Large intestine (tissue), 3 donors: ENCODE results near the gene SLC23A2. TPM values are rescaled to one million over a fixed set of nuclear protein-coding genes. Genes with fewer than 3 reads are reported as not detected.
"Not testable (repeated sequence)": the region's sequence is repeated elsewhere in the genome, so short reads cannot be mapped to it uniquely, and the experiment has no call there.

Source experiments
- DNase-seq, 2 donors: peaks; one replicate each; pipeline versions ENCODE4 v3.0.0 to v3.0.0-alpha.2; 2013
- H3K27ac ChIP-seq: one replicate; pipeline ENCODE4 v1.5.1; 2013; ENCODE audit warnings: low read length
- H3K27me3 ChIP-seq: 2 replicates; pipeline ENCODE4 v1.6.1; 2013; ENCODE audit warnings: low read length; ENCODE audit not compliant: control insufficient read depth, insufficient read depth
- H3K36me3 ChIP-seq: 2 replicates; pipeline ENCODE4 v1.6.1; 2013; ENCODE audit warnings: low read length; ENCODE audit not compliant: control insufficient read depth, insufficient read depth
- H3K4me1 ChIP-seq: one replicate; pipeline ENCODE4 v1.6.1; 2013; ENCODE audit warnings: low read length; ENCODE audit not compliant: control insufficient read depth, insufficient read depth
- H3K4me3 ChIP-seq: one replicate; pipeline ENCODE4 v1.5.1; 2013; ENCODE audit warnings: low read length
- H3K9me3 ChIP-seq: one replicate; pipeline ENCODE4 v1.6.1; 2013; ENCODE audit warnings: mild to moderate bottlenecking, low read depth, low read length, moderate library complexity; ENCODE audit not compliant: control insufficient read depth
- WGBS: methylation state at CpG from one replicate; pipeline ENCODE4 v1.1.5; 2013; ENCODE audit warnings: low lambda C conversion rate; ENCODE audit not compliant: insufficient coverage; 5-methylcytosine and 5-hydroxymethylcytosine counted together
- polyA plus RNA-seq: library from polyadenylated mRNA; unstranded; fragments of 120-200 nt; gene quantifications from one replicate; pipeline ENCODE4 v1.2.1, GENCODE V29; 2013

Gene SLC23A2
- polyA plus RNA-seq, 1 donor, result 11.3 TPM

DNA sequence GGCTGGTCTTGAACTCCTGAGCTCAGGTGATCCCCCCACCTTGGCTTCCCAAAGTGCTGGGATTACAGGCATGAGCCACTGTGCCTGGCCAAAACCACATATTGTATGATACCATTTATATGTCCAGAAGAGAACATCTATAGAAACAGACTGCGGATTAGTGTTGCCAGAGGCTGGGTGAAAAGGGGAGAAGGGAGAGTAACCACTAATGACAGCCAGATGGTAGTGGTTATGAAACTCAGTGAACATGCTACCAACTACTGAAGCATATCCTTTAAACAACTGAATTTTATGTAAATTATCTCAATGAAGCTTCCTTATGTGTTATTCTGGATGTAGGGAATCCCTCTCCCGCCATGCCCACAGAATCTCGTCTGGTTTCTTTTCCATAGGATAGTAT, 15.7 kb downstream of the SLC23A2 start:
- H3K9me3 ChIP-seq, result no peaks in the 10 kb centered on the region
- no peak overlapping the region for H3K27ac ChIP-seq
- DNase-seq, result no peak
- WGBS, result 100% methylated on average over 2 of the region's 3 CpGs
- no peaks in the 10 kb centered on the region for H3K27me3 ChIP-seq
- no peaks in the 10 kb centered on the region for H3K36me3 ChIP-seq
- H3K4me3 ChIP-seq, result no peak overlapping the region
- H3K4me1 ChIP-seq, result no peaks in the 10 kb centered on the region

GRCh38 chr20:4982281-4982680, 19.0 kb downstream of the SLC23A2 start:
- H3K4me1 ChIP-seq, result no peaks in the 10 kb centered on the region
- DNase-seq, result no peak
- H3K9me3 ChIP-seq, result no peaks in the 10 kb centered on the region
- no peak overlapping the region for H3K27ac ChIP-seq
- no peak overlapping the region for H3K4me3 ChIP-seq
- H3K27me3 ChIP-seq, result no peaks in the 10 kb centered on the region
- WGBS, result no CpG with 5 or more reads among the region's 4 CpGs
- H3K36me3 ChIP-seq, result no peaks in the 10 kb centered on the region

DNA sequence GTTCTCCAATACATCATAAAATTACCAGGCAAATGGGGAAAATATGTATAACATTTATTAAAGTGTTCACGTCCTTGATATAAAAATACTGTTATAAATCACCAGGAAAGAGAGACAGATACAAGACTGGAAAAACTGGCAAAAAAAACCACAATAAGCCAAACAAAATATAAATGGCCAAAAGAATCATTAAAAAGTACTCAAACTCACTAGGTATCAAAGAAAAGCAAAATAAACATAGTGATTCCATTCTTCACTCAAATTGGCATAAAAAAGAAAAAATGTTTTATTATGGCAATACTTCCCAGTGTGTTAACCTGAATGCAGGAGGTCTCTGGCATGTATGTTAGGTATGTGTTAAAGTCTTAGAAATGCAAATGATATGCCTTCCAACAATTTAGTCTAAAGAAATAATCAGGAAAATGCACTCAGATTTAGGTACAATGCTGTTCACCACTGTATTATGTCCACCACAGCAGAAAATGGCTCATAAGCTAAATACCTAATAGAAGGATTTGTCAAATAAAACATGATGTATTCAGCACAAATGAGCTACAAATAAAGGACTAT, 21.4 kb downstream of the SLC23A2 start:
- WGBS, result 100% methylated on average over 1 of the region's 1 CpG
- Histone ChIP-seq H3K9me3 (no peaks in the 10 kb centered on the region), H3K27me3 (no peaks in the 10 kb centered on the region), H3K27ac (no peak overlapping the region), H3K4me3 (no peak overlapping the region), H3K4me1 (no peaks in the 10 kb centered on the region), H3K36me3 (no peaks in the 10 kb centered on the region)
- DNase-seq, result no peak

GRCh38 chr20:4978050-4978918, 23.0 kb downstream of the SLC23A2 start:
- 56% methylated on average over 3 of the region's 10 CpGs for WGBS
- Histone ChIP-seq H3K27ac (no peak overlapping the region), H3K4me1 (no peaks in the 10 kb centered on the region), H3K36me3 (no peaks in the 10 kb centered on the region), H3K27me3 (no peaks in the 10 kb centered on the region), H3K4me3 (no peak overlapping the region), H3K9me3 (no peaks in the 10 kb centered on the region)
- DNase-seq, result no peak

GRCh38 chr20:4976014-4976413, 25.3 kb downstream of the SLC23A2 start:
- not testable (repeated sequence) for H3K27ac ChIP-seq, H3K36me3 ChIP-seq, H3K4me1 ChIP-seq, H3K4me3 ChIP-seq, DNase-seq, H3K27me3 ChIP-seq, H3K9me3 ChIP-seq
- WGBS, result 80% methylated on average over 1 of the region's 9 CpGs

GRCh38 chr20:4973330-4974097, 27.8 kb downstream of the SLC23A2 start:
- Histone ChIP-seq H3K9me3 (no peaks in the 10 kb centered on the region), H3K4me3 (no peak overlapping the region), H3K36me3 (no peaks in the 10 kb centered on the region), H3K27ac (no peak overlapping the region), H3K4me1 (no peaks in the 10 kb centered on the region), H3K27me3 (no peaks in the 10 kb centered on the region)
- peak; percentile 23 to 65 for DNase-seq
- 100% methylated on average over 1 of the region's 11 CpGs for WGBS

GRCh38 chr20:4972506-4973251, 28.6 kb downstream of the SLC23A2 start:
- H3K4me1 ChIP-seq, result no peaks in the 10 kb centered on the region
- no peak overlapping the region for H3K4me3 ChIP-seq
- H3K36me3 ChIP-seq, result peaks cover 7% of the 10 kb centered on the region
- H3K27me3 ChIP-seq, result no peaks in the 10 kb centered on the region
- no peak for DNase-seq
- H3K9me3 ChIP-seq, result no peaks in the 10 kb centered on the region
- no peak overlapping the region for H3K27ac ChIP-seq
- WGBS, result no CpG with 5 or more reads among the region's 12 CpGs

DNA sequence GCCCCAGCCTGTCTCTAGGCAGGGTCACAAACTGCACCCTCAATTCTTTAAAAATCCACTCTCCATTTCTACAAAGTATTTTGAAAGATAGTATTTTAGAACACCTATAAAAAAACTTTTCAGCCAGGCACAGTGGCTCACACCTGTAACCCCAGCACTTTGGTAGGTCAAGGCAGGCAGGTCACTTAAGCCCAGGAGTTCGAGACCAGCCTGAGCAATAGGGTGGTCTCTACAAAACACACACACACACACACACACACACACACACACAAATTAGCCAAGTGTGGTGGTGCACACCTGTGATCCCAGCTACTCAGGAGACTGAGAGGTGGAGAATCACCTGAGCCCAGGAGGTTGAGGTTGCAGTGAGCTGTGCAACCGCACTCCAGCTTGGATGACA, 30.2 kb downstream of the SLC23A2 start:
- Histone ChIP-seq H3K4me1 (no peaks in the 10 kb centered on the region), H3K36me3 (peaks cover 8% of the 10 kb centered on the region), H3K27me3 (no peaks in the 10 kb centered on the region), H3K9me3 (no peaks in the 10 kb centered on the region), H3K27ac (no peak overlapping the region), H3K4me3 (no peak overlapping the region)
- WGBS, result no CpG with 5 or more reads among the region's 2 CpGs
- DNase-seq, result no peak

- DNase-seq, result no peak
- H3K4me1 ChIP-seq, result no peaks in the 10 kb centered on the region
- H3K27ac ChIP-seq, result no peak overlapping the region
- no peaks in the 10 kb centered on the region for H3K9me3 ChIP-seq
- H3K27me3 ChIP-seq, result no peaks in the 10 kb centered on the region
- WGBS, result 92% methylated on average over 5 of the region's 12 CpGs
- H3K4me3 ChIP-seq, result no peak overlapping the region
- peaks cover 8% of the 10 kb centered on the region for H3K36me3 ChIP-seq
These were observed 33.4 kb downstream of the SLC23A2 start for GRCh38 chr20:4967752-4968477.
